ENCODE results near the gene REX1BD. TPM values are rescaled to one million over a fixed set of nuclear protein-coding genes. Genes with fewer than 3 reads are reported as not detected.
"Not testable (repeated sequence)": the region's sequence is repeated elsewhere in the genome, so short reads cannot be mapped to it uniquely, and the experiment has no call there.

REX1BD gene
- total RNA-seq (2022), result 39.9 and 40.1 TPM in 2 replicates
- Bru-seq, nascent RNA, result percentile 63 among the genes with signal in this experiment
- percentile 72 among the genes with signal in this experiment for BruChase-seq, experiment 1, labeled RNA remaining after a 6-hour chase
- BruChase-seq, experiment 2, labeled RNA remaining after a 2-hour chase, result percentile 73 among the genes with signal in this experiment
- long read RNA-seq, transcript REX1BD-201 (5 exons, 839 nt), result major isoform, 40 of 110 reads
- long read RNA-seq, transcript REX1BD-205 (4 exons, 1,081 nt), result minor isoform, 21 of 110 reads
- long read RNA-seq, transcript REX1BD-202 (5 exons, 702 nt), result minor isoform, 14 of 110 reads
- long read RNA-seq, partial matches to known transcripts, result 23 of 110 reads
- long read RNA-seq, other reads (novel, unspliced or antisense), result 4 of 110 reads

DNA sequence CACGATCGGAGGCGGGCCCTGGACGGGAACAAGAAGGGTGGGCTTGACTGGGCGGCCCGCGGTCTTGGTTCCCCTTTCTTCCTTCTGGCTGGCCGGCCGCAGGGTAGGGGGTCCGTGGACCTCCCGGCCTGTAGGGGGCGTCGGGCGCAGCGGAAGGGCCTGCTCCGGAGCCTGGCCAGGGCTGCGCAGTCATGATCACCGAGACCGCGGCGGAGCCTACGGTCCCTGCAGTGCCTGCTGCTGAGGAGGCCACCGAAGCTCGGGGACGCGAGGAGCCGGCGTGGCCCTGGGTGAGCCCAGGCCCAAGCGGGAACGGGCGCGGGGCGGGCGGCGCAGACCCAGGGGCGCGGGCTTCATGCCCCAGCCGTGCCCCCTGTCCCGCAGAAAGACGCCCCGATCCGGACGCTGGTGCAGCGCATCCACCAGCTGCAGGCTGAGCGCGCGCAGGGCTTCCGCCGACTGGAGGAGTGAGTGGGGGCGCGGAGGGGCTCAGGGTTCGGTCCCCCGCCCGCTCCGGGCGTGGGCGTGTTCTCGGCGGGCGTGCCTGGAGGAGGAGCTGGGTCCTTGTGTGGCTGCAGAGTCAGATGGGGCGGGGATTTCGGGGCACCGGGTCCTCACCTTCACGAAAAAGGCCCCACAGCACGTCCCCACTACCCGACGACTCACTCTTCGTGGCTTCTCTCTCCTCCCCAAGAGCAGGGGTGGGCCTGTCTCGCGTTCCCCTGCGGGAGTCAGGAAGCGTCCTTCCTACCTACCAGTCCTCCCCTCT lies at the start of gene REX1BD:
Gene REX1BD (plus strand): TSS at position 188 of the 769 bp plus-strand sequence. CDS start 4 bp downstream, at position 192.
- Mint-ChIP-seq H3K4me1 (ENCODE audit: low read depth, unreplicated experiment) (peaks cover 10% of the 10 kb centered on the region), H3K36me3 (ENCODE audit: insufficient read depth, unreplicated experiment) (peaks cover 20% of the 10 kb centered on the region), H3K27me3 (ENCODE audit: unreplicated experiment) (no peaks in the 10 kb centered on the region), H3K27ac (ENCODE audit: unreplicated experiment) (no peak within 1 kb of the TSS), H3K4me3 (ENCODE audit: low read depth, unreplicated experiment) (peak within 1 kb of the TSS; percentile 76), H3K9me3 (ENCODE audit: low read depth, unreplicated experiment) (no peaks in the 10 kb centered on the region)
- CTCF ChIA-PET, result interaction anchor here (0.6 to 1.3 kb wide), 4 partner anchors 9 to 68 kb away, joined by 3 to 8 read pairs (median 4); partner anchors contain the start of gene UBA52
- no TSS peak for BruUV-seq (replicated peaks)
- intact Hi-C loops (cut with micrococcal nuclease; ENCODE audit: unreplicated experiment), result no loop called here
- TF ChIP-seq, protein P1, sequence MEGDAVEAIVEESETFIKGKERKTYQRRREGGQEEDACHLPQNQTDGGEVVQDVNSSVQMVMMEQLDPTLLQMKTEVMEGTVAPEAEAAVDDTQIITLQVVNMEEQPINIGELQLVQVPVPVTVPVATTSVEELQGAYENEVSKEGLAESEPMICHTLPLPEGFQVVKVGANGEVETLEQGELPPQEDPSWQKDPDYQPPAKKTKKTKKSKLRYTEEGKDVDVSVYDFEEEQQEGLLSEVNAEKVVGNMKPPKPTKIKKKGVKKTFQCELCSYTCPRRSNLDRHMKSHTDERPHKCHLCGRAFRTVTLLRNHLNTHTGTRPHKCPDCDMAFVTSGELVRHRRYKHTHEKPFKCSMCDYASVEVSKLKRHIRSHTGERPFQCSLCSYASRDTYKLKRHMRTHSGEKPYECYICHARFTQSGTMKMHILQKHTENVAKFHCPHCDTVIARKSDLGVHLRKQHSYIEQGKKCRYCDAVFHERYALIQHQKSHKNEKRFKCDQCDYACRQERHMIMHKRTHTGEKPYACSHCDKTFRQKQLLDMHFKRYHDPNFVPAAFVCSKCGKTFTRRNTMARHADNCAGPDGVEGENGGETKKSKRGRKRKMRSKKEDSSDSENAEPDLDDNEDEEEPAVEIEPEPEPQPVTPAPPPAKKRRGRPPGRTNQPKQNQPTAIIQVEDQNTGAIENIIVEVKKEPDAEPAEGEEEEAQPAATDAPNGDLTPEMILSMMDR (IDR thresholded peaks at IDR 0.05; ENCODE audit: unreplicated experiment), result peak; percentile 70
- peak; percentile 79 for DNase-seq

DNA sequence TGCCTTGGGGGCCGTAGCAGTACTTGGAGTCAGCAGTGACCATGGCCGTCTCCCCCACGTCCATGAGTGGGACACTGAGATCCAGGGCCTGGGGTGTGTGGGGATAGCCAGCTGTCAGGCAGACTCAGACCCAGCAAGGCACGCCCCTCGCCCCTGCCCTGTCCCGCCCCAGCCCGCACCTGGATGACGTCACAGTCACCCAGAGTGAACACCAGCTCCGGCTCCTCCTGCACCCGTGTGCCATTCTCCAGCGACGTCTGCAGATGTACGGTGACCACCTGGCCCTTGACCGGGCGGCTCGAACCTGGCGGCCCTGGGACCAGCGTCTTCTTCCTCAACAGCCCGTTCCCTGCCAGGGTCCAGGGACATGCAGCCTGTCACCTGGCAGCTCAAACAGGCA lies 49.2 kb upstream of the REX1BD start:
- intact Hi-C loops (cut with micrococcal nuclease; ENCODE audit: unreplicated experiment), result no loop called here
- no peaks in the 10 kb centered on the region for H3K4me1 Mint-ChIP-seq (ENCODE audit: low read depth, unreplicated experiment)
- peaks cover 39% of the 10 kb centered on the region for H3K36me3 Mint-ChIP-seq (ENCODE audit: insufficient read depth, unreplicated experiment)
- H3K27ac Mint-ChIP-seq (ENCODE audit: unreplicated experiment), result no peak overlapping the region
- DNase-seq, result no peak
- H3K9me3 Mint-ChIP-seq (ENCODE audit: low read depth, unreplicated experiment), result no peaks in the 10 kb centered on the region
- CTCF ChIA-PET, result no interaction called here
- no TSS peak for BruUV-seq (replicated peaks)
- TF ChIP-seq, protein P1 (IDR thresholded peaks at IDR 0.05; ENCODE audit: unreplicated experiment), result no peak
- H3K4me3 Mint-ChIP-seq (ENCODE audit: low read depth, unreplicated experiment), result no peak overlapping the region
- H3K27me3 Mint-ChIP-seq (ENCODE audit: unreplicated experiment), result no peaks in the 10 kb centered on the region

DNA sequence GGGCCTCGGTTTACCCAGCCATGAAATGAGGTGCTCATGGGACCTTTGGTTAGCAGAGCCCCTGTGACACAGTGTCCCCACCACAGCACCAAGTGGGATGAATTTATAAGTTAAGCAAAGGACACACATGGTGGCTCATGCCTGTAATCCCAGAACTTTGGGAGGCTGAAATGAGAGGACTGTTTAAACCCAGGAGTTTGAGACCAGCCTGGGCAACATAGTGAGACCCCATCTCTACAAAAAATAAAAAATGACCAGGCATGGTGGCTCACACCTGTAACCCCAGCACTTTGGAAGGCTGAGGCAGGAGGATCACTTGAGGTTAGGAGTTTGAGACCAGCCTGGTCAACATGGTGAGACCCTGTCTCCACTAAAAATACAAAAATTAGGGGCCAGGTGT lies 48.4 kb upstream of the REX1BD start:
- H3K4me1 Mint-ChIP-seq (ENCODE audit: low read depth, unreplicated experiment); H3K27ac Mint-ChIP-seq (ENCODE audit: unreplicated experiment); H3K9me3 Mint-ChIP-seq (ENCODE audit: low read depth, unreplicated experiment); H3K4me3 Mint-ChIP-seq (ENCODE audit: low read depth, unreplicated experiment); BruUV-seq (replicated peaks); intact Hi-C loops (cut with micrococcal nuclease; ENCODE audit: unreplicated experiment); CTCF ChIA-PET; DNase-seq; H3K27me3 Mint-ChIP-seq (ENCODE audit: unreplicated experiment): not testable (repeated sequence)
- H3K36me3 Mint-ChIP-seq (ENCODE audit: insufficient read depth, unreplicated experiment), result peaks cover 38% of the 10 kb centered on the region

DNA sequence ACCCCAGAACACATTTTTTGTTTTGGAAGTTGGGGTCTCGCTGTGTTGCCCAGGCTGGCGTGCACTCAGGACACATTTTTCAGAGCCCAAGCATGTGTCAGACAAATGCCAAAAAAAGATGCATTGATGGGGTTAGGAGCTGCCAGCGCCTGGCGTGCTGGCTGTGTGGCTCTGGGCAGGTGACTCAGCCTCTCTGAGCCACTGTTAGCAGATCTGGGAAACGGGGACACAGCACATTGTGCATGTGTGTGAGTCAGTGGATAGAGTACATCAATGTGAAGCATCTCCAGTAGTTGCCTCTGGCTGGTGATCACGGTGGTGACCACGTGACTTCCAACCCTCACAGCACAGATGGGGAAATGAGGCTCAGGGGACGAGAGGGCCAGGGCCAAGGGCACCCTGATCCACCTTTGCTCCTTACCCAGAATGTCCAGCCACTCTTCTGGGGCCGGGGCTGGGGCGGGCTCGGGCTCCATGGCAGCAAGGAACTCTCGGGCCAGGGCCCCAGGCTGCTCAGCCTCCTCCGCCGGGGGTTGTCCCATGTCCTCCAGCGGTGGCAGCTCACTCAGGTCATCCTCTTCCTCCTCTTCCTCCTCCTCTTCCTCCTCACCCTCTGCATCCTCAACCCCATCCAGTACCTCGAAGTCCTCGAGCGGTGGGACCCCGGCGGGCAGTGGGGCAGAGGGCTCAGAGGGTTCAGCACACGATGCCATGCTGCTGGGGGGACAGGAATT lies 47.2 kb upstream of the REX1BD start:
- peaks cover 31% of the 10 kb centered on the region for H3K36me3 Mint-ChIP-seq (ENCODE audit: insufficient read depth, unreplicated experiment)
- intact Hi-C loops (cut with micrococcal nuclease; ENCODE audit: unreplicated experiment), result no loop called here
- H3K4me3 Mint-ChIP-seq (ENCODE audit: low read depth, unreplicated experiment), result no peak overlapping the region
- H3K9me3 Mint-ChIP-seq (ENCODE audit: low read depth, unreplicated experiment), result no peaks in the 10 kb centered on the region
- no peak overlapping the region for H3K27ac Mint-ChIP-seq (ENCODE audit: unreplicated experiment)
- BruUV-seq (replicated peaks), result TSS peak; percentile 40
- no peaks in the 10 kb centered on the region for H3K4me1 Mint-ChIP-seq (ENCODE audit: low read depth, unreplicated experiment)
- TF ChIP-seq, protein P1 (IDR thresholded peaks at IDR 0.05; ENCODE audit: unreplicated experiment), result no peak
- CTCF ChIA-PET, result no interaction called here
- no peaks in the 10 kb centered on the region for H3K27me3 Mint-ChIP-seq (ENCODE audit: unreplicated experiment)
- no peak for DNase-seq

All from Calu3 (cell line).